HL-60/S4 treated with phorbol 12-myristate 13-acetate at 8.2 ng/mL for 4 days and 3 days (cell line): ENCODE results near the gene ORC5.
"Not testable (repeated sequence)": the region's sequence is repeated elsewhere in the genome, so short reads cannot be mapped to it uniquely, and the experiment has no call there.

Experiments used
- in situ Hi-C: fragments of 300-500 bp; cut with MboI; formaldehyde crosslinking; loops from 2 replicates; pipeline ENCODE4 v1.15.0; 2022; ENCODE audit warnings: low sequenced_read_pairs

The ORC5 gene

GRCh38 chr7:104207731-104208420, at the start of gene ORC5:
Gene ORC5 (minus strand): TSS chr7:104208013. CDS start chr7:104207904, 109 bp downstream.
- in situ Hi-C loops, result no loop called here

GRCh38 chr7:104255616-104256015, 47.8 kb upstream of the ORC5 start:
- in situ Hi-C loops, result no loop called here

DNA sequence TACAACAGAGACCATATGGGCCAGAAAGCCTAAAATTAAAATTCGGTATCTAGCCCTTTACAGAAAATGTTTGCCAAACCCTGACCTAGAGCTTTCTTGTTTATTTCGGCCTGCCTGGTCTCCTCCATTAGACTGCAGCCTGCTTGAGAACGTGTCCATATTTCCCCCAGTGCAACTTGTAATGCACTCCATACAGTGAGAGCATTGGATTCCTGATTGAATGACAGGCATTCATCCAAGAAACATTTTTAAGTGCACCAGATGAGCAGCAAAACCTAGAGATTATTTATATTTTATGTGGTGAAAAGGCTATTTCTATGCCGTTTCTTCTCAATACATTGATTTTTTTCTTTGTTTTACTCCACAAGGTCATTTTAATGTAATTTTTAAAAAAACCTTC, 47.4 kb upstream of the ORC5 start:
- in situ Hi-C loops, result no loop called here

- in situ Hi-C loops, result no loop called here
Measured at GRCh38 chr7:104254696-104255095, 46.9 kb upstream of the ORC5 start.

- in situ Hi-C loops, result no loop called here
Measured at GRCh38 chr7:104252409-104253134, 44.8 kb upstream of the ORC5 start.

DNA sequence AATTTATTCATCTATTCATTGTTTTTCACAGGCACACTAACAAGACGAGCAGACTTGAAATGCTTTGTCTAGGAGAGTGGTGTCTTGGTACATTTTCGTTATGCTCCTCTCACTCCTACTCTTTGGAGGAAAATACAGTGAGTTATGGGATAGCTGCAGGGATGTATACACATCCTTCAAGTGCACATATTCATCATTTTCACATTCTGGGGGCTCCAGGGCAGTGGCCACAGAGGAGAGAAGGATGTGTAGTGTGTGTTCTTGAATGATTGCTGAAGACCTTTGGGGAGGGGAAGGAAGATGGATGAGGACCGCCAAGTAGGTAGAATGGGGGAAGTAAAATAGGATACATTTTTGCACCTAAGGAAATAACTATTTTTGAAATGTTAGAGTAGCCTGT, 34.8 kb upstream of the ORC5 start:
- in situ Hi-C loops, result no loop called here

GRCh38 chr7:104241538-104242209, 33.9 kb upstream of the ORC5 start:
- in situ Hi-C loops, result no loop called here

DNA sequence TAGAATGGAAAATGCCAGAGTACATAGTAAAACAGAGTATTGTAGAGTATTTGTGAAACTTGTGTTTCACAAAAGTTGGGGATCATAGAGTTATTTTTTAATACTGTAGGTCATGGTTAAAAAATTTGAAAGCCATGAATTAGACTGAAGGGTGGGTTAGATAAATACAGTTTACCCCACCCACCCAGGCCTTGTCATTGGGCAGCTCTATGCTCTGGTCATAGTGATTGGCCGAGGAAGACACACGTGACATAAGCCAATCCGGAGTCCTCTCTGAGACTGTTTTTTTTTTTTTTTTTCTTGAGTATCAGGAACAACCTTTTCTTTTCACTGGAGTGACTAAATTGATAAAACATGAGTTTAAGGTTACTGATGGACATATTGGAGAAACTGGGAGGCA, 33.3 kb upstream of the ORC5 start:
- in situ Hi-C loops, result no loop called here

GRCh38 chr7:104240401-104240800, 32.6 kb upstream of the ORC5 start:
- in situ Hi-C loops, result no loop called here

- in situ Hi-C loops, result not testable (repeated sequence)
Measured at GRCh38 chr7:104234990-104235389, 27.2 kb upstream of the ORC5 start.

DNA sequence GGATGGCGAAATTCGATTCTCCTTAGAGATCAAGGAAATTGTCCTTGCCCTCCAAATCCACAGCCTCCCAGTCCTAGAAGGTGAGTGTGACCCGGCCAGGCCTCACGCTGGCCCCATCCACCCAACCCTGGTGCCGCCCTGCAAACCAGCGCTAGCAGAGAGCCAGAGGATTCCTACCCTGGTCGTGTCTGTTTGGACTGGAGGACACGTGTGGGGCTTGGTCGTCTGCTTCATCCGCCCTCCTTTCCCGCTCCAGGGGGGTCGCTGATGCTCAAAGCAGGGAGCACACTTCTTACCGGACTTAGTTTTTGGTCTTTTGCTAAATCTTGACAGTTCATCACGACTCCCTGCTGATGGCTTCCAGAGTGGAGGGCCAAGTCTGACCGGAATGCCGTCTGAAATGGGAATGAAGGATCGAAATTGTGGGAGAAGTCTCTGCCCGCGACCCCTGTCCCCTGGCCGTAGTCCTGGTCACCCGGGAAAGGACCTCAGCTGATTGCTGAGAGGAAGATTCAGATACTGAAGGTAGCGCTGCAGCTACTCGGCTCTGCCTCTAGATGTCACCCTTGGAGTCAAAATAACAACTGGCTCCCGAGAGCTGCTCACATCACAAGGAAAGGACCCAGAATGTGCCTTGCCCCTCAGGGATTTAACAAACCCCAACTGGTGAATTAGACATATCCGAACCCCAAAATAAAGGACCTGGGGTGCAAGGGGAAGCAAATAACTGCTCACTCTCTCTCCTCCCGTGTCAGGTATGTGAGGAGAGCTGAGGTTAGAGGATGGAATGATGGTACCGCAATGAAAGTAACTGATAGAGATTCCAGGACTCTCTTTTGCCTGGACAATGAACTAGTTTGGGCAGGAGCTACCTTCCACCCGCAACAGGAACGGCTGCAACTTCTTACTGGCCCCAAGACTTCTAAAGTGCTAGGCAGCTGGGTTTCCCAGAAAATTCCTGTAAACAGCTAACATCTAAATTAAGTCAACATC, 23.5 kb upstream of the ORC5 start:
- in situ Hi-C loops, result no loop called here

DNA sequence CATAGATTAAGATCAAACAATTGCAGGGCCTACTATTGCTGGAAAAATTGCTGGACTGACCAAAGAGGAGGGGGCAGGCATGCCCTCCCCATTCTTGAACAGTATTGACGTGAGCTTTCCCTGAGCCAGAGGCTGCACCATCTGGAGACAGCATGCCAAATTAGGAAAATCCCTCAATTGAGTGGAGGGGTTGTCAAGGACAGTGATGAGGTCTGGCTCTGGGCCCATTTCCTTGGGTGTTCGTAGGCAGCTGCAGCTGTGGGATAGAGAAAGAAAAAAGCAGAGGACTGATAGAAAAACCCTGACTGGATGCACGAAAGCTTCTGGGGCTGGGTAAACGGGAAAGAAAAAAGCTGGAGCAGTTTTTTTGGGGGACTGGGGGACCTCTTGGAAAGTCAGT, 22.8 kb upstream of the ORC5 start:
- in situ Hi-C loops, result no loop called here

GRCh38 chr7:104228442-104228841, 20.6 kb upstream of the ORC5 start:
- in situ Hi-C loops, result no loop called here

DNA sequence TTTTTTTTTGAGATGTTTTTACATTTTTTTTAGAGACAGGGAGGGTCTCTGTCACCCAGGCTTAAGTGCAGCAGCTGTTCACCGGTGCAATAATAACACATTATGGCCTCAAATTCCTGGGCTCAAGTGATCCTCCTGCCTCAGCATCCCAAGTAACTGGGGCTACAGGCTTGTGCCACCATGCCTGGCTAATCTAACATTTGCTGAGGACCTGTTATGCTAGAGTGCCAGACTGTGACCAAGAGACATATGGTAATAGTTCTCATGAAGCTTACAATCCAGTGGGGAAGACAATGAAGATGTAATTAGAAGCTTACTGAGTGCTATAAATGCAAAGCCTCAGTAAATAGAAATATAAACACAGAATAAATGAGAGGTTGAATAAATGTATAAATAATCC, 17.6 kb upstream of the ORC5 start:
- in situ Hi-C loops, result no loop called here

DNA sequence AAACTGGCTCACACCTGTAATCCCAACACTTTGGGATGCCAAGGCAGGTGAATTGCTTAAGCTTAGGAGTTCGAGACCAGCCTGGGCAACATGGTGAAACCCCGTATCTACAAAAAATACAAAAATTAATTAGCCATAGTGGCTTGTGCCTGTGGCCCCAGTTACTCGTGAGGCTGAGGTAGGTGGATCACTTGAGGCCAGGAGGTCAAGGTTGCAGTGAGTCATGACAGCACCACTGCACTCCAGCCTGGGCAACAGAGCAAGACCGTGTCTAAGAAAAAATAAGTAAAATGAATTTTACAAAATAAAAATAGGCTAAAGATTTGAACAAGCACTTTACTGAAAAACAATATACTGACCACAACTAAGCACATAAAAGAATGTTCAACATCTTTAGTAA, 9.8 kb upstream of the ORC5 start:
- in situ Hi-C loops, result no loop called here

DNA sequence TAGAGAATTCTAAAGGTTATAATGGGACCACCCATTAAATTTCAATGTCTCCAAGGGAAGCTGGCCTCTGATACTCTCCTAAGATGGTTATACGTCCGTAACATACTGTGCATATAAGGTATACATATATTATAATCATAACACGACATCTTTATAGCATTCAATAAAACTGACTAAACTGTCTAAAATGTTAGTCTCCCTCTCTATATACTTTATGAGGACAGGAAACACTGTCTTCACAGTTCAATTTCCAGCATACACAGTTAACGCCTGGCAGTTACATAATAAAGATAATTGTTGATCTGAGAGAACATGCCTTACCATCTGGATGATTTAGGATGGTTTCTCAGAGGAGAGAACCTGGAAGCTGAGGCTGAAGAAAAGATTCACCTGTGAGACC, 1.2 kb upstream of the ORC5 start:
- in situ Hi-C loops, result no loop called here

DNA sequence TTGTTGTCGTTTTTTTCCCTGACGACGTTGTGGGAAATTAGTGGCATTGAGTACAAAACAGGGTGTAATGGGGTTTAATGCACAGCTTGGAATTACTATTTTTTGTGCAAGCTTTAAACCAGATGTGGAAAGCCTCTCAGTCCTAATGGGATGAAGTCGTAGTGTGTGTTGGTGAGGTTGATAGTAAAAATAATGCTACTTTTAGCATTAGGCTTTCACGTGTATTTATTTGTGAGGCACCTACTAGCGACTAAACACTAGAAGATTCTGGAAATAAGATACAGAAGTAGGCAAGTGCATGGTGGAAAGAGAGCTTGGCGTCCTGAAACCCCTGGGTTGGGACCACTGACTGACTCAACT, 588 bp upstream of the ORC5 start:
- in situ Hi-C loops, result no loop called here

DNA sequence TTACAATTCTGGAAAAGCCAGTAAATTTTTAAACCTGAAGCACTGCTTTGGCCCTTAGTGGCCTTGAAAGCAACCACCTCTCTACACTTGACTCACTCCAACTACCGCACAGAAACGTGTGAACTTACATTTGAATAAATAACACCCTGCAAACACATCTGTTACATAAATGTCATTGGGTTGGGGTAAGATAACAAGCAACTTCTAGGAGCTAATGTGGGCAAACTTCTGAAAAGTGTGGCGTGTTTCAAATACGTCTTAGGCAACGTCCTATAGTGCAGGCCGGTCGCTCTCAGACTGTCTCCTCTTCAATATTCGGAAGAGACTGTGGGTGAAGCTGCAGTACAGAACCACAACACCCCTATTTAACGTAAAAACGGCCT, 474 bp downstream of the ORC5 start:
- in situ Hi-C loops, result no loop called here

DNA sequence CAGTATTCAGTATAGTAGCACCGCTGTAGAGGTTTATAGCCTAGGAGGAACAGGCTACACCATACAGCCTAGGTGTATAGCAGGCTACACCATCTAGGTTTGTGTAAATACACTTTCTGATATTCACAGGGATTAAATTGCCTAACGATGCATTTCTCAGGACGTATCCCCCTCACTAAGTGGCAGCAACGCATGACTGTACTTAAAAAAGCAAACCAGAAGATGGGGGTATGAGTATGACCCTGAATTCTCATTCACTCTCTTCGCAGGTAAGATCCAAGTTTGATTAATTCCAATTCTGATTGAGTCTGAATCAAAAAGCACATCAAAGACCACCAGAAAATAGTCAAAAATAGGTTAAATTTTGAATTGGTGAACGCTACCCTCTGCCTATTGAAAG, 972 bp downstream of the ORC5 start:
- in situ Hi-C loops, result no loop called here

- in situ Hi-C loops, result no loop called here
Measured at GRCh38 chr7:104198673-104199278, 9.0 kb downstream of the ORC5 start.

DNA sequence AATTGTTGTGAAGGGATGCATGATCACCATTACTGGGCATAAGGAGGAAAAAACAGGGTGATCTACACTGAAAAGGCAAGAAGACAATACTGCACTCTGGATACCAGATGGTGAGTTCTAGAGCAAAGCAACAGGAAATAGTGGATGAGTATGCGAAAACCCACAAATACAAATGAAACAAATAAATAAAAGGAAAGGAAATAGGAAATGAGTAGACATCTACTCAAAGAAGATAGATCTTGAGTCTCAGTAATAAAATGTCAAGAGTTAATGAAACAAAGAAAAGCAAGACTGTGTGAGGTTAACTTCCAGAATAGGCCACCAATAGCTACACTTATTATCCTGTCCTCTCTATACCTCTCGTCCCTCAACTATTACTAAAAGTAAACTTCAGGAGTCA, 11.7 kb downstream of the ORC5 start:
- in situ Hi-C loops, result no loop called here
